ENCODE measurements around the gene NR6A1.

The NR6A1 gene

DNA sequence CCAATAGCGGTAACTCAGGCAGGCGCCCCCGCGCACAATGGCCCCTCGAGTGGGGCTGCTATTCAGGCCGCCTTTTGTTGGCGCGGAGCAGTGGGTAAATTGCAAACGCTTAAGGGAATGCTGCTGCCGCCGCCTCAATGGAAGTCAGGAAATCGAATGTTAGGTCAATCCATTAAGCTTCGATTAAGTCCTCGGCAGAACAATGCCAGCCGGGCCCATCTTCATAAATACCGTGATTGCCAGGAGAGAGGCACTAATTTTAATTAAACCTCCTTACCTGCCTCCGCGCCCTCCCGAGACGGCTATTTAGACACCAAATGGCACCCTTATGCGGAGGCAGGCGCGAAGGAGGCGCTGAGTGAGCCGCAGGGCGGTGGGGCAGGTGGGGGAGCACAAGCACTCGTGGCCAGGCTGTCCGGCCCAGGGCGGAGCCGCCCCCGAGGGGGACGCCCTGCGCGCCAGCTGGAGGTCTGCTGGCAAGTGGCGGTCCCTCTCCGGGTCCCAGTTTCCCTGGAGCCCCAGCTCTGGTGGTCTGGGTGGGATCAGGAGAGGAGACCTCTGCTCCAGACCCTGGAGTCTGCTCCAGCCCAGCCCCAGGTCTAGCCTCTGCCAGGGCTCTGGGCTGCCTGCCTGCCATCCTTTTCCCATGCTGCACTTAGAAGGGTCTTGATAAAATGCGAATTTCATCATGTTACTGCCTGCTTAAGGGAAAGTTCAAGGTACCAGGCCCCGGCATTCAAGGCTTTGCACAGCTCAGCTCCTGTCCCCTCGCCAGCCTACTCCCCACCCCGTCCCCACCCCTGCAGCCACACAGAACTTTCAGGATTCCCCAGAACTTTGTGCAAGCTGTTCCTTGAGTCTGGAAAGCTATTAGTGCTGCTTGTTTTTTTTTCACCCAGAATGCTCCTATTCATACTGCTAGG lies 283.6 kb downstream of the NR6A1 start:
- peaks cover 8 to 25% of the 10 kb centered on the region in 2 donors for H3K27me3 ChIP-seq (ENCODE audit: control insufficient read depth in 1 of 2, insufficient read depth in 2 of 2, low read length in 2 of 2)
- H3K9me3 ChIP-seq (ENCODE audit: control insufficient read depth in 1 of 2, low read length in 2 of 2) = no peaks in the 10 kb centered on the region
- no peak overlapping the region for H3K9ac ChIP-seq (ENCODE audit: low read depth in 1 of 2, low read length in 2 of 2)
- H3K4me1 ChIP-seq (ENCODE audit: control insufficient read depth in 1 of 2, insufficient read depth in 2 of 2, low read length in 2 of 2) = no peaks in the 10 kb centered on the region
- no peak overlapping the region for H3K4me3 ChIP-seq (ENCODE audit: low read depth in 1 of 2, low read length in 2 of 2)
- H3K27ac ChIP-seq (ENCODE audit: low read depth, low read length) = no peak overlapping the region
- H3K36me3 ChIP-seq (ENCODE audit: control insufficient read depth in 1 of 2, insufficient read depth in 2 of 2, low read length in 2 of 2) = no peaks in the 10 kb centered on the region

DNA sequence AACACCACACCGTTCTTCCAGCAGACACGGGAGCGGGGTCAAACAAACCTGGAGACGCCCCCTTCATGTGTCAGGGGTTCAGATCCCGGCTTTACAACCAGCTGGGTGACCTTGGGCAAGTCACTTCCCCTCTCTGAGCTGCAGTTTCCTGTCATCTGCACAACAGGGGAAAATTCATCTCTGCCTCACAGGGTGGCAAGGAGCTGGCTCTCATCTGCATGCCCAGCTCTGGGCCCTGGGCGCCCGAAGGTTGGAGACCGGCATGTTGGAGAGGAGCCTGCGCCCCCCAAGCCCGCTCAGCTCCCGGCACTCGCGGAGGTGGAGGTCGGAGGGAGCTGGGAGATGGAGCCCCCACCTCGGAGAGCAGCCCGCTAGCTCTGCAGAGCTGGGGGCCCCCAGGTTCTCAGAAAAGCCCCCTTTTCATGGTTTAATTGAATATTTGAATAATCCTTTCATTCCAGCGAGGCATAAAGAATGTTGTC lies 284.3 kb downstream of the NR6A1 start:
- Histone ChIP-seq H3K27me3 (ENCODE audit: control insufficient read depth in 1 of 2, insufficient read depth in 2 of 2, low read length in 2 of 2) (peaks cover 8 to 30% of the 10 kb centered on the region in 2 donors), H3K9me3 (ENCODE audit: control insufficient read depth in 1 of 2, low read length in 2 of 2) (no peaks in the 10 kb centered on the region), H3K4me3 (ENCODE audit: low read depth in 1 of 2, low read length in 2 of 2) (no peak overlapping the region), H3K27ac (ENCODE audit: low read depth, low read length) (no peak overlapping the region), H3K9ac (ENCODE audit: low read depth in 1 of 2, low read length in 2 of 2) (no peak overlapping the region), H3K4me1 (ENCODE audit: control insufficient read depth in 1 of 2, insufficient read depth in 2 of 2, low read length in 2 of 2) (no peaks in the 10 kb centered on the region), H3K36me3 (ENCODE audit: control insufficient read depth in 1 of 2, insufficient read depth in 2 of 2, low read length in 2 of 2) (no peaks in the 10 kb centered on the region)

DNA sequence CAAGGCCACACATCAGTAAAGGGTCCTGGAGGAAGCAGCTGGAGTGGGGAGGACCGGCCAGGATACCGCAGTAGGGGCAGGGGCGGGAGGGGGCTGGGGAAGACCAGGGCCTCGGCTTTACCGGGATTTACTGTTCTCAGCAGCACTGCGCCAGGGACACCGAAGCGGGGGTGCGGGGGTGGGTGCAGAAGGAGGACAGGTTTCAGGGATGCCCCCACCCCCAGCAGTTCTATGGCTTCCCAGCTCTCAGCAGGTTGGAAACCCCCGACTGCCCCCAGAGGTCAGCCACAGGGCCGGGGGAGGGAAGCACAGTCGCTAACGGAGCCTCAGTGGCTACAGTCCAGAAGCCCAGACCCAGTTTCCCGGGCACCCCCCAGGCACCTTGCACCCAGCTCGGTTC lies 285.2 kb downstream of the NR6A1 start:
- Histone ChIP-seq H3K27me3 (ENCODE audit: control insufficient read depth in 1 of 2, insufficient read depth in 2 of 2, low read length in 2 of 2) (peaks cover 8 to 37% of the 10 kb centered on the region in 2 donors), H3K4me1 (ENCODE audit: control insufficient read depth in 1 of 2, insufficient read depth in 2 of 2, low read length in 2 of 2) (no peaks in the 10 kb centered on the region), H3K9ac (ENCODE audit: low read depth in 1 of 2, low read length in 2 of 2) (no peak overlapping the region), H3K36me3 (ENCODE audit: control insufficient read depth in 1 of 2, insufficient read depth in 2 of 2, low read length in 2 of 2) (no peaks in the 10 kb centered on the region), H3K9me3 (ENCODE audit: control insufficient read depth in 1 of 2, low read length in 2 of 2) (no peaks in the 10 kb centered on the region), H3K4me3 (ENCODE audit: low read depth in 1 of 2, low read length in 2 of 2) (no peak overlapping the region), H3K27ac (ENCODE audit: low read depth, low read length) (no peak overlapping the region)

DNA sequence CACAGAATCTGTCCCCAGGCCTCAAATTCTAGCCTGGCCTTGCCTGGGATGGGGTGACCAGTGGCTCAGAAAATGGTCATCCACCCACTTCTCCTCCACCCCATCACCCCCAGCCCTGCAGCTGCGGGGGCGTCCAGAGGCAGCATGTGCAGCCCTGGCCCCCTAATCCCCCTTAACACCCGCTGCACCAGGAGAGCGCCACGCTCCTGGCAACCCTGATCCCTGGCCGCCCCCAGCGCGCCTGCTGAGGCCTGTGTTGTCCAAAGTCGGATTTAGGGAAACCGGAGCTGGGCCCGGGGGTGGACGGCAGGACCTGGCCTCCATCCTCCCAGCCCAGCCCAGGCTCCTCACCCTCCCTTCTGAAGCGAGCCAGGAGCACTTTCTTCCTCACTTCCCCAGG lies 285.9 kb downstream of the NR6A1 start:
- Histone ChIP-seq H3K4me3 (ENCODE audit: low read depth in 1 of 2, low read length in 2 of 2) (no peak overlapping the region), H3K9ac (ENCODE audit: low read depth in 1 of 2, low read length in 2 of 2) (no peak overlapping the region), H3K36me3 (ENCODE audit: control insufficient read depth in 1 of 2, insufficient read depth in 2 of 2, low read length in 2 of 2) (no peaks in the 10 kb centered on the region), H3K27ac (ENCODE audit: low read depth, low read length) (no peak overlapping the region), H3K9me3 (ENCODE audit: control insufficient read depth in 1 of 2, low read length in 2 of 2) (no peaks in the 10 kb centered on the region), H3K27me3 (ENCODE audit: control insufficient read depth in 1 of 2, insufficient read depth in 2 of 2, low read length in 2 of 2) (peaks cover 9 to 37% of the 10 kb centered on the region in 2 donors), H3K4me1 (ENCODE audit: control insufficient read depth in 1 of 2, insufficient read depth in 2 of 2, low read length in 2 of 2) (peaks cover 0 to 3% of the 10 kb centered on the region in 2 donors)

DNA sequence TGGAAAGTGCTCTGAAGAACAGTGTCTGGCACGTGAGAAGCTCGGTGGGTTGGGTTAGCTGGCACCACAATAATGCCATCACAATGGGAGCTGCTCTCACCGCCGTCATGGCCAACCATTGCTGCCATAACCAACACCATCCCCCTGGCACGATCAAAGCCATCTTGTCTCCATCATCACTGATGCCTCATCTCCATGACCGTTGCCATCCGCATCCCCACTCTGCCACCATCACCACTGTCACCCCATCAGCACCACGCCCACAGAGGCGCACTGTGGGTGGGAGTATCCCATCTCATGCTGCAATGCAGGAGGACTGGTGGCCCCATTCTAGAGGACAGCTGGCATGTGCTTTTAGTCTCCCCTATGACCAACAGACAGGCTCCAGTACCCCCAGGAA lies 287.6 kb downstream of the NR6A1 start:
- Histone ChIP-seq H3K9me3 (ENCODE audit: control insufficient read depth in 1 of 2, low read length in 2 of 2) (no peaks in the 10 kb centered on the region), H3K9ac (ENCODE audit: low read depth in 1 of 2, low read length in 2 of 2) (no peak overlapping the region), H3K27ac (ENCODE audit: low read depth, low read length) (no peak overlapping the region), H3K4me1 (ENCODE audit: control insufficient read depth in 1 of 2, insufficient read depth in 2 of 2, low read length in 2 of 2) (peaks cover 0 to 4% of the 10 kb centered on the region in 2 donors), H3K4me3 (ENCODE audit: low read depth in 1 of 2, low read length in 2 of 2) (no peak overlapping the region), H3K36me3 (ENCODE audit: control insufficient read depth in 1 of 2, insufficient read depth in 2 of 2, low read length in 2 of 2) (no peaks in the 10 kb centered on the region), H3K27me3 (ENCODE audit: control insufficient read depth in 1 of 2, insufficient read depth in 2 of 2, low read length in 2 of 2) (peaks cover 22 to 42% of the 10 kb centered on the region in 2 donors)

DNA sequence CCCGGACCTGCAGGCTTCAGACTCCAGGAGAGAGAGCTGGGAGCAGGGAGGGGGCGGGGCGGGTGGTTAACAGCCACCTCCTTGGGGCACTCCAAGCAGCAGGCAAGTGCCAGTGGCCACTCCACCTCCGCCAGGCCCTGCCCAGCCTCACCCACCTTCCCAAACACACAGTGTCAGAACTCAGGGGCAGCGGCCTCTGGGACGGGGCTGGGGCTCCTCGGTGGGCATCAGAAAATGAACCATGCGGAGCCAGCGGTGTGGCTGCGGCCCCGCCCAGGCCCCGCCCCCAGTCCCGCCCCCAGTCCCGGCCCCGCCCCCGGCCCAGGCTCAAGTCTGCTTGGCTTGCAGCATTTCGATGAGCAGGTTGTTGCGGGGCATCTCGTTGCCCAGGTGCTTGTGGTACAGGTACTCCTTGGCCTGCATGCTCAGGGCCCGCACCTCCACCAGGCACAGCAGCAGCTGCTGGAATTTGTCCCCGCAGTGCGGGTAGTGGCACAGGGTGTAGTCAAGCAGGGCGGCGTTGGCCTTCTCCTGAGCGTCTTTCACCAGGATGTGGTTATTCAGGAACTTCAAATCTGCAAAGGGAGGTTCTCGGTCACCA lies 288.6 kb downstream of the NR6A1 start:
- Histone ChIP-seq H3K9me3 (ENCODE audit: control insufficient read depth in 1 of 2, low read length in 2 of 2) (no peaks in the 10 kb centered on the region), H3K4me3 (ENCODE audit: low read depth in 1 of 2, low read length in 2 of 2) (no peak overlapping the region), H3K9ac (ENCODE audit: low read depth in 1 of 2, low read length in 2 of 2) (no peak overlapping the region), H3K27ac (ENCODE audit: low read depth, low read length) (no peak overlapping the region), H3K36me3 (ENCODE audit: control insufficient read depth in 1 of 2, insufficient read depth in 2 of 2, low read length in 2 of 2) (no peaks in the 10 kb centered on the region), H3K4me1 (ENCODE audit: control insufficient read depth in 1 of 2, insufficient read depth in 2 of 2, low read length in 2 of 2) (peaks cover 0 to 4% of the 10 kb centered on the region in 2 donors), H3K27me3 (ENCODE audit: control insufficient read depth in 1 of 2, insufficient read depth in 2 of 2, low read length in 2 of 2) (peaks cover 29 to 47% of the 10 kb centered on the region in 2 donors)

DNA sequence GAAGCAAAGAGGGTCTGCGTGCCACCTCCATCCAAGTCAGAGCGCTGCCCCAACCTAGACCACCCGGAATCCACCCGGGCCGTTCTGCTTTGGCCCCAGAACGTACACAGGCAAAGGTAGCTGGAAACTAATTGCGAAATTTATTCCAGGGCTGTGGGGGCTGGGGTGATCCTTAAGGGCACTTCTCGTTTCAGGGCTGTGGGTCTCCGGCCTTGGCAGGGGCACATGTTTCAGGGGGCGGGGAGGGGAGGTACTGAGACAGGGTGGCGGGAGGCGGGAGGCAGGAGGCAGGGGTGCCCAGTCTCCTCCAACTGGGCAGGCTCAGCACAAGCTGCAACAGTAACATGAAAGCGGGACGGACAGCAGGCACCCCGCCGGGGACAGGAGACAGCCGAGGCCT lies 290.0 kb downstream of the NR6A1 start:
- Histone ChIP-seq H3K27me3 (ENCODE audit: control insufficient read depth in 1 of 2, insufficient read depth in 2 of 2, low read length in 2 of 2) (peaks cover 32 to 36% of the 10 kb centered on the region in 2 donors), H3K4me1 (ENCODE audit: control insufficient read depth in 1 of 2, insufficient read depth in 2 of 2, low read length in 2 of 2) (peaks cover 0 to 4% of the 10 kb centered on the region in 2 donors), H3K36me3 (ENCODE audit: control insufficient read depth in 1 of 2, insufficient read depth in 2 of 2, low read length in 2 of 2) (no peaks in the 10 kb centered on the region), H3K9me3 (ENCODE audit: control insufficient read depth in 1 of 2, low read length in 2 of 2) (no peaks in the 10 kb centered on the region), H3K4me3 (ENCODE audit: low read depth in 1 of 2, low read length in 2 of 2) (no peak overlapping the region), H3K27ac (ENCODE audit: low read depth, low read length) (no peak overlapping the region), H3K9ac (ENCODE audit: low read depth in 1 of 2, low read length in 2 of 2) (no peak overlapping the region)

DNA sequence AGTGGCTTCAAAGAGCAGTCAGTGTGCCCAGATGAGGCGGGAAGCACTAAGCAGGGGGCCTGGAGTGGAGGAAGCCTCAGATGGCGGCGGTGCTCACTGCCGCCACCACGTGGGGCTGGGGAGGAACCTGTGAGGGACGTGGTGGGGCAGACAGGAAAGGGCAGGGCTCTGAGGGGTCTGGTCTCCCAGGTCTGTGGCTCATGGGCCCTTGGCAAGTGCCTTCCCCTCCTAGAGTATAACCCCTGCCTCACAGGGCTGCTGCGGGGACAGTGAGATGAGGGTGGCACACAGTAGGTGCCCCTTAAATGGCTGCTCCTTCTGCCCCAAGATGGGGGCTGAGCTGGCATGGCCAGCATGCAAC lies 290.5 kb downstream of the NR6A1 start:
- Histone ChIP-seq H3K9me3 (ENCODE audit: control insufficient read depth in 1 of 2, low read length in 2 of 2) (no peaks in the 10 kb centered on the region), H3K36me3 (ENCODE audit: control insufficient read depth in 1 of 2, insufficient read depth in 2 of 2, low read length in 2 of 2) (no peaks in the 10 kb centered on the region), H3K27me3 (ENCODE audit: control insufficient read depth in 1 of 2, insufficient read depth in 2 of 2, low read length in 2 of 2) (peaks cover 30 to 41% of the 10 kb centered on the region in 2 donors), H3K9ac (ENCODE audit: low read depth in 1 of 2, low read length in 2 of 2) (no peak overlapping the region), H3K4me1 (ENCODE audit: control insufficient read depth in 1 of 2, insufficient read depth in 2 of 2, low read length in 2 of 2) (peaks cover 0 to 4% of the 10 kb centered on the region in 2 donors), H3K4me3 (ENCODE audit: low read depth in 1 of 2, low read length in 2 of 2) (no peak overlapping the region), H3K27ac (ENCODE audit: low read depth, low read length) (no peak overlapping the region)

DNA sequence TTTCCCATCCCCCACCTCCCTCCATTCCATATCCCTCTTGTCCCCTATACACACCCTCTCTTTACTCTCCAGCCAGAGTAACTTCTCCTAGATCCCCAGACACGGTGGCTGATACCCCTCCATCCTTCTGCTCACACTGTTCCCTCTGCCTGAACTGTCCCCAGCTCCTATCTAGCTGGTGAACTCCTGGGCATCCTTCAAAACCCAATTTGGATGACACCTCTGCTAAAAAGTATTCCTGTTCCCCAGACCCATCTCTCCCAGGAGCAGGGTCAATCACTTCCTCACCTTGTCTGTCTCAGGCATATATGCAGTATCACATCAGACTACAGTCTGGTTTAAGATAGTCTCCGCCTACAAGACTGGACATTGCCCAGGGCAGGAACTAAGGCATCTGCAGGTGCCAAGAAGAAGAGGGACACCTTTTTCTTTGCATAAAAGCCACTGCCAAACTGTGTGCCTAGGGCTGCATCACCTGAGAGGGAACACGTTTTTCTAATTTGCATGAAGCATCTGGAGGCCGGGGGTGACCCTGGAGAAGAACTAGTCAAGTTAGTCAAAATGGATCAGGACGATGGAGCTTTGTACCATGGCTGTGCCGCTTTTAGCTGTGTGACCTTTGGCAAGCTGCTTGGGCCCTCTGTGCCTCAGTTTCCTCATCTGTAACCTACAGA lies 291.0 kb downstream of the NR6A1 start:
- H3K27ac ChIP-seq (ENCODE audit: low read depth, low read length) = no peak overlapping the region
- no peaks in the 10 kb centered on the region for H3K9me3 ChIP-seq (ENCODE audit: control insufficient read depth in 1 of 2, low read length in 2 of 2)
- H3K9ac ChIP-seq (ENCODE audit: low read depth in 1 of 2, low read length in 2 of 2) = no peak overlapping the region
- no peaks in the 10 kb centered on the region for H3K36me3 ChIP-seq (ENCODE audit: control insufficient read depth in 1 of 2, insufficient read depth in 2 of 2, low read length in 2 of 2)
- peaks cover 0 to 4% of the 10 kb centered on the region in 2 donors for H3K4me1 ChIP-seq (ENCODE audit: control insufficient read depth in 1 of 2, insufficient read depth in 2 of 2, low read length in 2 of 2)
- H3K27me3 ChIP-seq (ENCODE audit: control insufficient read depth in 1 of 2, insufficient read depth in 2 of 2, low read length in 2 of 2) = peaks cover 32 to 41% of the 10 kb centered on the region in 2 donors
- no peak overlapping the region for H3K4me3 ChIP-seq (ENCODE audit: low read depth in 1 of 2, low read length in 2 of 2)

DNA sequence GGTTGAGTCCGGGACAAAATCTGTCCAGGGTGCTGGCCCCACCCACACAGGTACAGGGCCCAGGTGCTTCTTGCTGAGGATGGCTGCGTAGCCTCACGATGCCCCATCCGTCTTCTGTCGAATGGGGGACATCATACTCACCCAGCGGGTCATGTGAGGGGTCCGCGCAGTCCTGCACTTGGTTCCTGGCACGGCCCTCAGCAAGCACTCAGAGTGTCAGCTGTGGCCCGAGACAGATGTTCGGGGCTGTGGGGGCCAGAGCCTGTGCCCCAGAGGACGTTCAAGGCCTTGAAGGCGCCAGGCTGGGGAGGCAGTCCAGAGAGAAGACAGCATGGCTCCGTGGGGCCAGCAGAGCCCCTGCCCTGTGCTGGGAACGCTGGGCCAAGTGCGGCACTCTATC lies 291.7 kb downstream of the NR6A1 start:
- H3K4me3 ChIP-seq (ENCODE audit: low read depth in 1 of 2, low read length in 2 of 2) = no peak overlapping the region
- no peaks in the 10 kb centered on the region for H3K36me3 ChIP-seq (ENCODE audit: control insufficient read depth in 1 of 2, insufficient read depth in 2 of 2, low read length in 2 of 2)
- peaks cover 0 to 4% of the 10 kb centered on the region in 2 donors for H3K4me1 ChIP-seq (ENCODE audit: control insufficient read depth in 1 of 2, insufficient read depth in 2 of 2, low read length in 2 of 2)
- no peak overlapping the region for H3K27ac ChIP-seq (ENCODE audit: low read depth, low read length)
- no peaks in the 10 kb centered on the region for H3K9me3 ChIP-seq (ENCODE audit: control insufficient read depth in 1 of 2, low read length in 2 of 2)
- H3K27me3 ChIP-seq (ENCODE audit: control insufficient read depth in 1 of 2, insufficient read depth in 2 of 2, low read length in 2 of 2) = peaks cover 36 to 41% of the 10 kb centered on the region in 2 donors
- no peak overlapping the region for H3K9ac ChIP-seq (ENCODE audit: low read depth in 1 of 2, low read length in 2 of 2)

All from duodenal mucosa (tissue), 2 donors.